GM12801 (cell line): Measurements from ENCODE around the gene PRR23E.

Source experiments
- TF ChIP-seq, protein P1 (sequence below): IDR thresholded peaks from one replicate; pipeline ENCODE4 v1.5.1; 2011; ENCODE audit warnings: control low read depth; ENCODE audit not compliant: insufficient read length; ENCODE audit errors: extremely low read depth

PRR23E gene

GRCh38 chr3:127182431-127182830, 10.5 kb upstream of the PRR23E start:
- TF ChIP-seq, protein P1, sequence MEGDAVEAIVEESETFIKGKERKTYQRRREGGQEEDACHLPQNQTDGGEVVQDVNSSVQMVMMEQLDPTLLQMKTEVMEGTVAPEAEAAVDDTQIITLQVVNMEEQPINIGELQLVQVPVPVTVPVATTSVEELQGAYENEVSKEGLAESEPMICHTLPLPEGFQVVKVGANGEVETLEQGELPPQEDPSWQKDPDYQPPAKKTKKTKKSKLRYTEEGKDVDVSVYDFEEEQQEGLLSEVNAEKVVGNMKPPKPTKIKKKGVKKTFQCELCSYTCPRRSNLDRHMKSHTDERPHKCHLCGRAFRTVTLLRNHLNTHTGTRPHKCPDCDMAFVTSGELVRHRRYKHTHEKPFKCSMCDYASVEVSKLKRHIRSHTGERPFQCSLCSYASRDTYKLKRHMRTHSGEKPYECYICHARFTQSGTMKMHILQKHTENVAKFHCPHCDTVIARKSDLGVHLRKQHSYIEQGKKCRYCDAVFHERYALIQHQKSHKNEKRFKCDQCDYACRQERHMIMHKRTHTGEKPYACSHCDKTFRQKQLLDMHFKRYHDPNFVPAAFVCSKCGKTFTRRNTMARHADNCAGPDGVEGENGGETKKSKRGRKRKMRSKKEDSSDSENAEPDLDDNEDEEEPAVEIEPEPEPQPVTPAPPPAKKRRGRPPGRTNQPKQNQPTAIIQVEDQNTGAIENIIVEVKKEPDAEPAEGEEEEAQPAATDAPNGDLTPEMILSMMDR, result no peak

- TF ChIP-seq, protein P1, result no peak
Observed at GRCh38 chr3:127182848-127183714, 9.8 kb upstream of the PRR23E start.

DNA sequence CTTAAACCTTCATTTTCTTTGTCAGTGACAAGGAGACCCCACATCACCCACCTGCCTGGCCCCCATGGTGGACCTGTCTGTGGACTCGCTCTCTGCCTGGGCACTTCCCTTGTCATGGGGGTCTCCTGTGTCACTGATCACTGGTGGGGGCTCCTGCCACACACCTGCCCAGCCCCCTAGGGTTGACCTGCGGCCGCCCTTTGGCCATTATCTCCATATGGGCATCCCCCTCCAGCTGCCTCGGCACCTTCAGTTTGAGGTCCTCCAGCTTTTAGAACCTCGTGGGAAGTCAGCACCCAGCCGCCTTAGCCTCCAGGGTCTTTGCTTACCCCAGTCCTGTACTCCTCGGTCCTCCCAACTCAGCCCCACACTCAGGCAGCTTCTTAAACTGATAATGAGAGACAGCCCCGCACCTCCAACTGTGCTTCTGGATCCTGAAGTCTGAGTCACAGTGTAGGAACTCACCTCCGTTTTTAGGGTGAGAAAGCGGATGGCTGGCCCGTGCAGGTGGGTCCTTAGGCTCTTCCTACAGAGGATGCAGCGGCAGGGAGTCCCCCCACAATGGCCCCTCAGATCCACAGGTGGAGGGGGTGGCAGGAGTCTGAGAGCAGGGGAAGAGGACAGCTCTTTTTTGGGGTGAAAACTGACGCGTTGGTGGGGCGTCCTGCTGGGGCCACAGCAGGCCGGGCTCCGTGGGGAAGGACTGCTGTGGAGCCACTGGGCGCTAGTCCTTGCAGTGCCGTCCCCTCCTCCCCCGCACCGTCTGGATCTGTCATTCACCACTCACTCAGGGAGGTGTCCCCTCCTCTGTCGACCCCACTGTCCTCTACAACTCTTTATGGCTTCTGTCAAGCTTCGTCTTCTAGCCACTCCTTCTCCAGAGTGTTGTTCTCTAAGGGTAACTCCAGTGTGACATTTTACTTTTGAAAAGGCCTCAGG, 8.7 kb upstream of the PRR23E start:
- TF ChIP-seq, protein P1, result no peak

DNA sequence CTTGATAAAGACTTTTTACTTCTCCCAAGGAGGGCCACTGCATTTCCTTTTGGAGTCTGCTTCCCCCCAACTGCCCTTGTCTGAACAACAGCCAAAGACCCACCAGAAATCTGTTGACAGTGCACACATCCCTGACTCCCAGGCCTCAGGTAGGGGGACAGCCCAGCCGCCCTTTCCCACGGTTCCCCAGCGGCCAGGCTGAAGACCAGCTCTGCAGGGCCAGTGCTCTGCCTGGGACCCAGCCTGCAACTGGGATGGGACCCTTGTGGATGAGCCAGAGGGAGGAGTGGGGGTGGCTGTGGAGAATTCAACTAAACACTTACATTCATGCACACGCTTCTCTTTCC, 8.1 kb upstream of the PRR23E start:
- TF ChIP-seq, protein P1, result no peak

- TF ChIP-seq, protein P1, result no peak
Observed at GRCh38 chr3:127185268-127185667, 7.7 kb upstream of the PRR23E start.

DNA sequence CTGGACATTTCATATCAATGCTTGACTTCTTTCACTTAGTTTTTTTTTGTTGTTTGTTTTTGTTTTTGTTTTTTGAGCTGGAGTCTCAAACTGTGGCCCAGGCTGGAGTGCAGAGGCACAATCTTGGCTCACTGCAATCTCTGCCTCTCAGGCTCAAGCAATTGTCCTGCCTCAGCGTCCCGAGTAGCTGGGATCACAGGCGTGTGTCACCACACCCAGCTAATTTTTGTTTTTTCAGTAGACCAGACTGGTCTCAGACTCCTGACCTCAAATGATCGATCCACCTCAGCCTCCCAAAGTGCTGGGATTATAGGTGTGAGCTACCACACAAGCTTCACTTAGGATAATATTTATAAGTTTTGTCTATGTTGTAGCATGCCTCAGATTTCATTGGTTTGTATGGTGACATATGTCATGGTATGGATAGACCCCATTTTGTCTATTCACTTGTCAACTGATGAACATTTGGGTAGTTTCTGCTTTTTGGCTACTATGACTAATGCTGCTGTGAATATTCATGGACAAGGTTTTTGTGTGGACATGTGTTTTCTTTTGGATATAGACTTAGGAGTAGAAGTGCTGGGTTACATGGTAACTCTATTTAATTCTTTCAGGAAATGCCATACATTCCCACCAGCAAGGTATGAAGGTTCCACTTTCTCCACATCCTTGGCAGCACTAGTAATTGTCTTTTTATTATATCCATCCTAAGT, 6.8 kb upstream of the PRR23E start:
- TF ChIP-seq, protein P1, result no peak

- TF ChIP-seq, protein P1, result no peak
Observed at GRCh38 chr3:127187316-127187715, 5.6 kb upstream of the PRR23E start.
